OCI-LY1 (cell line): ENCODE results near the gene GSE1.

ENCODE experiments used
- H2AFZ ChIP-seq: fragments of 200-600 bp; sonication (generic), shearing (Covaris generic); 2 replicates; pipeline ENCODE4 v1.6.0; 2014; ENCODE audit warnings: antibody characterized with exemption, mild to moderate bottlenecking, low read length
- H3F3A ChIP-seq: fragments of 200-600 bp; sonication (generic), shearing (Covaris generic); 2 replicates; pipeline ENCODE4 v1.6.0; 2014; ENCODE audit warnings: mild to moderate bottlenecking, antibody characterized with exemption, low read length, moderate library complexity; ENCODE audit not compliant: insufficient read depth
- H3K27ac ChIP-seq: fragments of 200-600 bp; sonication (generic); 2 replicates; pipeline ENCODE4 v1.5.1; 2014; ENCODE audit warnings: low read length, mixed run types, mild to moderate bottlenecking, low read depth; ENCODE audit not compliant: poor library complexity, severe bottlenecking
- H3K27me3 ChIP-seq: fragments of 200-600 bp; sonication (generic); 2 replicates; pipeline ENCODE4 v1.6.0; 2014; ENCODE audit warnings: antibody characterized with exemption, mild to moderate bottlenecking, low read length, moderate library complexity; ENCODE audit not compliant: insufficient read depth
- H3K36me3 ChIP-seq: fragments of 200-600 bp; sonication (generic); 2 replicates; pipeline ENCODE4 v1.6.1; 2014; ENCODE audit warnings: mild to moderate bottlenecking, antibody characterized with exemption, low read length, moderate library complexity, mixed read lengths; ENCODE audit not compliant: insufficient read depth
- H3K4me1 ChIP-seq: fragments of 200-600 bp; sonication (generic); 2 replicates; pipeline ENCODE4 v1.5.1; 2014; ENCODE audit warnings: mild to moderate bottlenecking, low read length, moderate library complexity; ENCODE audit not compliant: insufficient read depth, severe bottlenecking
- H3K4me2 ChIP-seq: fragments of 200-600 bp; sonication (generic), shearing (Covaris generic); 2 replicates; pipeline ENCODE4 v1.6.1; 2014; ENCODE audit warnings: low read length
- H3K4me3 ChIP-seq: fragments of 200-600 bp; sonication (generic); 2 replicates; pipeline ENCODE4 v1.5.1; 2014; ENCODE audit warnings: low read length, low read depth, mild to moderate bottlenecking, mixed read lengths; ENCODE audit not compliant: poor library complexity, severe bottlenecking
- H3K79me2 ChIP-seq: fragments of 200-600 bp; shearing (Covaris generic); 2 replicates; pipeline ENCODE4 v1.6.1; 2016; ENCODE audit warnings: mixed run types, low read length, mixed read lengths; ENCODE audit not compliant: insufficient read depth
- H3K9ac ChIP-seq: fragments of 200-600 bp; sonication (generic), shearing (Covaris generic); 2 replicates; pipeline ENCODE4 v1.6.1; 2014; ENCODE audit warnings: mild to moderate bottlenecking, low read length, mixed read lengths
- H3K9me2 ChIP-seq: fragments of 200-600 bp; sonication (generic), shearing (Covaris generic); 2 replicates; pipeline ENCODE4 v1.6.1; 2014; ENCODE audit warnings: low read depth, mild to moderate bottlenecking, low read length, mixed read lengths
- H3K9me3 ChIP-seq: fragments of 200-600 bp; shearing (Covaris generic); 2 replicates; pipeline ENCODE4 v1.6.1; 2014; ENCODE audit warnings: low read length, mixed read lengths
- H4K20me1 ChIP-seq: fragments of 200-600 bp; sonication (generic), shearing (Covaris generic); 2 replicates; pipeline ENCODE4 v1.6.0; 2016; ENCODE audit warnings: mild to moderate bottlenecking, low read length; ENCODE audit not compliant: insufficient read depth
- EZH2 ChIP-seq: fragments of 200-600 bp; sonication (generic), shearing (Covaris generic); IDR thresholded peaks from 2 replicates; pipeline ENCODE4 v1.8.0; 2017; ENCODE audit warnings: borderline replicate concordance, mixed run types, mild to moderate bottlenecking, antibody characterized with exemption, low read length, moderate library complexity, mixed read lengths
- TF ChIP-seq, protein P1 (sequence below): fragments of 200-600 bp; sonication (generic), shearing (Covaris generic); IDR thresholded peaks from 2 replicates; pipeline ENCODE4 v1.5.1; 2017; ENCODE audit warnings: mild to moderate bottlenecking, antibody characterized with exemption, low read length, moderate library complexity, mixed read lengths

GSE1 gene

DNA sequence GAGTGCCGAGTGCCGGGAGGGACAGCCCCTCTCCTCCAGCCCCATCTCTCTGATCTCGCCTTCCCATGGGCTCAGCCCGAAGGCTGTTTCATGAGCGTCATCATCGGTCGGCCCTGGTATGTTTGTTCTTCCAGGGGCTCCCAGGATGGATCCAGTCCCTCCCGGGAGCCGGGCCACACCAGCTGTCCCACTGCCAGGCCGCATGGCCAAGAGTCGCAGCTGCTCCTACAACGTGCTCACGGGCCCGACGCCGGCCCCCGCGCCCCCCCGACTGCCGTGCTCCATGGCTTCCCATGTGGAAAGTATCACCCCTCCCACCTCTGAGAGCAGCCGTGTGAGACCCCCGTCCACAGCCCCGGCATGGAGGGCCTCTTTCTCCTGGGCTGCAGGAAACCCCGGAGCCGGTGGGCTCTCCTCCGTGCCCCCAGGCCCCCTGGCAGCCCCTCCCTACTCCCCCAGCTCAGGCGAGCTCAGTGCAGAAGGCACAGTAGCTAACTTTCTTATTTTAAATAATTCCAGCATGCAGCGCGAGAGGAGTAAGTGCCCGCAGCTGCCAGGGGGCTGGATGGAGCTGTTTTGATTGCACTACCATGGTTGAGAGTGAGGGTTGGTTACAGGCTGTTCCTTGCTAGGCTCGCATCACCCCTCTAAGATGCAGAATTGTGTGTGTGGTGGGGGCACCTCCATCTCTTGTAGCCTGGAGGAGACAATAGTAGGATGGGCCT is 26.6 kb upstream of the GSE1 start:
- H3K9me3 ChIP-seq: no peaks in the 10 kb centered on the region
- H3K79me2 ChIP-seq: no peaks in the 10 kb centered on the region; the same call in 1 of the 2 replicates
- H3K27me3 ChIP-seq: peaks cover 7% of the 10 kb centered on the region; the same call in 1 of the 2 replicates
- peaks cover 20% of the 10 kb centered on the region for H3K36me3 ChIP-seq
- H3K27ac ChIP-seq: no peak overlapping the region
- no peaks in the 10 kb centered on the region for H3K9me2 ChIP-seq
- no peak overlapping the region for H3K4me2 ChIP-seq
- H3K4me1 ChIP-seq: peaks cover 17% of the 10 kb centered on the region
- H3F3A ChIP-seq: no peaks in the 10 kb centered on the region
- no peak overlapping the region for H3K9ac ChIP-seq
- peaks cover 3% of the 10 kb centered on the region; the same call in 1 of the 2 replicates for H4K20me1 ChIP-seq
- H3K4me3 ChIP-seq: no peak overlapping the region
- TF ChIP-seq, protein P1, sequence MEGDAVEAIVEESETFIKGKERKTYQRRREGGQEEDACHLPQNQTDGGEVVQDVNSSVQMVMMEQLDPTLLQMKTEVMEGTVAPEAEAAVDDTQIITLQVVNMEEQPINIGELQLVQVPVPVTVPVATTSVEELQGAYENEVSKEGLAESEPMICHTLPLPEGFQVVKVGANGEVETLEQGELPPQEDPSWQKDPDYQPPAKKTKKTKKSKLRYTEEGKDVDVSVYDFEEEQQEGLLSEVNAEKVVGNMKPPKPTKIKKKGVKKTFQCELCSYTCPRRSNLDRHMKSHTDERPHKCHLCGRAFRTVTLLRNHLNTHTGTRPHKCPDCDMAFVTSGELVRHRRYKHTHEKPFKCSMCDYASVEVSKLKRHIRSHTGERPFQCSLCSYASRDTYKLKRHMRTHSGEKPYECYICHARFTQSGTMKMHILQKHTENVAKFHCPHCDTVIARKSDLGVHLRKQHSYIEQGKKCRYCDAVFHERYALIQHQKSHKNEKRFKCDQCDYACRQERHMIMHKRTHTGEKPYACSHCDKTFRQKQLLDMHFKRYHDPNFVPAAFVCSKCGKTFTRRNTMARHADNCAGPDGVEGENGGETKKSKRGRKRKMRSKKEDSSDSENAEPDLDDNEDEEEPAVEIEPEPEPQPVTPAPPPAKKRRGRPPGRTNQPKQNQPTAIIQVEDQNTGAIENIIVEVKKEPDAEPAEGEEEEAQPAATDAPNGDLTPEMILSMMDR: no peak
- TF ChIP-seq EZH2: no peak
- no peak overlapping the region for H2AFZ ChIP-seq

DNA sequence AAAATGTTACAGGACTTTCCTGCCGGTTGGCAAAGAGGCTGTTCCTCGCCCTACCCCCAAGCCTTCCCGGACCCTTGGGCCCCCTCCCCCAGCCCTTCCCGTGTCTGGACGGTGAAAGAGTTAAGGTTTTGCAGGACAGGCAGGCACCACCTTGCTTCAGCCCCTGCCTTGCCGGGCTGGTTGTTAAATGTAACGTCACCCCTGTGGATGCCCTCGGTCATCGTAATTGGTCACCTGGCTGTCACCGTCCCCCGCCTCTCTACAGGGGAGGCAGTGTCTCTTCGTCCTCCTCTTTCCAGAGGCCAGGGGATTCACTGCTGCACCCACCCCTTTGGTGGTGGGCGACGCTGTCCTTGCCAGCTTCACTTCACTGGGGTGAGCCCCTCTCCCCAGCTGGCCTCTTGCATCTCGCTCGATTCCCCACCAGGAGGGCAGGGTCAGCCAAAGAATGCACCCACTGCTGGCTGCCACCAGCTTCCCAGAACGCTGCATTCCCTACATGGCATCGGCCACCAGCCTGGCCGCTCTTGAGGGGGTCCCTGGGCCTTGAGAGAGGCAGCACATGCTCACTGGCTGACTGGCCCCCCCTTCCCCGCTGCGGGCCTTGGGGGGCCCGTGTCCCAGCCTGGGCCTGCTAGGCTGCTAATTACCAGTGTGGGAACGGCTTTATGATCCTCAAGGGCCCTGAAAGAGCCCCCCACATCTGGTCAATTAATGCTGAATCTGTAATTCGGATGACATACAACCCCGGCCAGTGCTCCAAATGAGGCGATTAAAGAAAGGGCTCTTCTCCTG is 25.2 kb upstream of the GSE1 start:
- no peak overlapping the region for H3K27ac ChIP-seq
- H3K4me2 ChIP-seq: no peak overlapping the region
- H3K4me1 ChIP-seq: peaks cover 3% of the 10 kb centered on the region
- no peaks in the 10 kb centered on the region for H3K9me2 ChIP-seq
- H3K79me2 ChIP-seq: no peaks in the 10 kb centered on the region; the same call in 1 of the 2 replicates
- H3K36me3 ChIP-seq: peaks cover 20% of the 10 kb centered on the region
- H3K9me3 ChIP-seq: no peaks in the 10 kb centered on the region
- H3K4me3 ChIP-seq: no peak overlapping the region
- TF ChIP-seq EZH2: no peak
- no peaks in the 10 kb centered on the region for H4K20me1 ChIP-seq
- H3F3A ChIP-seq: no peaks in the 10 kb centered on the region
- H3K9ac ChIP-seq: no peak overlapping the region
- peaks cover 5% of the 10 kb centered on the region; the same call in 1 of the 2 replicates for H3K27me3 ChIP-seq
- H2AFZ ChIP-seq: no peak overlapping the region

DNA sequence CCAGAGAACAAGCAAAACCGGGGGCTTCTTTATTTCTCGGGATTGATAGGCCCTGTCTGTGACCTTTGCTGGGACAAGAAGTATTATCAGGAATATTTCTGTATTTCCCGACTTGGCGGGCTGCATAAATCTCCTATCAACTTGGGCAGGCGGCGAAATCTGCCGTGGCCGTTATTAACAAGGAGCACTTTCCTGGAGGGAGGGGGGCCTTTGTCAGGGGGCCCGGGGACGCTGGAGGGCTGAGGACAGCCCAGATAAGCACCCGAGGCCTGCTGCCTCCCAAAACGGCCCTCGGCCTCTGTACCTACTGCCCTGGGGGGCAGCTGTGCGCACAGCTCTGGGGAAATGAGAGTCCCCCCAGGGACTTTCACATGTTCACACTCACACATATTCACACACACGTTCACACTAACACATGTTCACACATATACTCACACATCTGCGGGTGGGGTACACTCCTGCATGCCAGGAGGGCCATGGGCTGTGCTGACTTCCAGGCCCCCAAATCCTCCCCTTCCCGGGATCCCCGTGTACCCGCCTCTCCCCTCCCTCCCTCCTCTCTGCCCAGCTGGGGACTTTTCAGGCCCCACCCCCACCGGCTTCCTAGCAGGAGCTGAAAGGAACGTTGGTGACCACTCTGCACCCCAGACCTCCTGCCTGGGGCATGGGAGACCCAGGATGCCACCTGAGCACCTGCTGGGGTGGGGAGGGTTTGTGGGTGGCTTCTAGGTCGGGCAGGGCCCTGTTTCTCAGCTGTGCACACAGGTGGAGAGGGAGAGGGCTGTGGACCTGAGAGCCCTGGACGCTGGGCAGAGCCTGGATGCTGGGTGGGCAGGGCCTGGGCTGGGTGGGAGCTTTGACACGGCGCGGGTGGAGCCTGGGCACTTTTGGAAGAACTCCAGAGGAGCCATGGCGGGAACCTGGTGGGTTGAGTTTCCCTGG is 24.3 kb upstream of the GSE1 start:
- TF ChIP-seq, protein P1: no peak
- no peak for TF ChIP-seq EZH2
- no peak overlapping the region for H3K27ac ChIP-seq

More for the DNA sequence above, 24.3 kb upstream of the GSE1 start:
- no peaks in the 10 kb centered on the region for H4K20me1 ChIP-seq
- no peak overlapping the region for H2AFZ ChIP-seq
- no peak overlapping the region for H3K4me3 ChIP-seq
- no peak overlapping the region for H3K9ac ChIP-seq
- no peaks in the 10 kb centered on the region for H3F3A ChIP-seq
- H3K27me3 ChIP-seq: no peaks in the 10 kb centered on the region; the same call in 1 of the 2 replicates
- H3K4me2 ChIP-seq: no peak overlapping the region
- H3K4me1 ChIP-seq: no peaks in the 10 kb centered on the region
- no peaks in the 10 kb centered on the region for H3K79me2 ChIP-seq
- H3K9me3 ChIP-seq: no peaks in the 10 kb centered on the region
- H3K9me2 ChIP-seq: no peaks in the 10 kb centered on the region
- H3K36me3 ChIP-seq: peaks cover 16% of the 10 kb centered on the region
